K562 (cell line): ENCODE results near the gene BMI1. TPM values are rescaled to one million over a fixed set of nuclear protein-coding genes. Genes with fewer than 3 reads are reported as not detected.
A peak's percentile ranks its signal among the peaks of the same experiment; 100 is the strongest.

Experiments used
- ARID3B ChIP-seq: fragments of 250-450 bp; sonication (Bioruptor Pico); IDR thresholded peaks from 2 replicates; pipeline ENCODE4 v1.4.0; 2020; ENCODE audit warnings: borderline replicate concordance
- CHD1 ChIP-seq: fragments of 200-600 bp; sonication (generic); IDR thresholded peaks from one replicate; pipeline ENCODE4 v1.6.1; 2012; ENCODE audit warnings: mild to moderate bottlenecking, moderate library complexity, low read length, inconsistent platforms
- CUX1 ChIP-seq: fragments of 200-800 bp; sonication (Bioruptor generic); IDR thresholded peaks from 2 replicates; pipeline ENCODE4 v1.6.1; 2016; ENCODE audit warnings: missing genetic modification characterization, missing compliant biosample characterization
- JUND ChIP-seq, 2 experiments: IDR thresholded peaks; 2 replicates in 1 of 2; 3 replicates in 1 of 2; pipeline ENCODE4 v1.6.1; 2011; ENCODE audit warnings: borderline replicate concordance in 2 of 2, low read depth in 2 of 2, low read length in 2 of 2, improper control_type of control experiment in 1 of 2, missing biosample characterization in 1 of 2, missing genetic modification characterization in 1 of 2, missing genetic modification reagents in 1 of 2
- KLF6 ChIP-seq: fragments of 250-450 bp; sonication (Bioruptor Pico); IDR thresholded peaks from 2 replicates; pipeline ENCODE4 v1.4.0; 2020; ENCODE audit warnings: mild to moderate bottlenecking, moderate library complexity, borderline replicate concordance
- MYC ChIP-seq, 2 experiments: fragments of 250-450 bp in 1 of 2; sonication (Bioruptor Pico) in 1 of 2; IDR thresholded peaks; 2 replicates each; pipeline versions ENCODE4 v1.5.1 to v1.6.1; 2012 to 2021; ENCODE audit warnings: low read depth in 2 of 2, borderline replicate concordance in 1 of 2, improper control_type of control experiment in 1 of 2, low read length in 1 of 2, mild to moderate bottlenecking in 1 of 2, moderate library complexity in 1 of 2
- RBFOX2 ChIP-seq: fragments of 200-400 bp; formaldehyde crosslinking; IDR thresholded peaks from 2 replicates; pipeline ENCODE4 v1.6.1; 2017; ENCODE audit warnings: low read depth, mild to moderate bottlenecking, low read length, moderate library complexity
- RNF219 ChIP-seq: fragments of 250-450 bp; sonication (Bioruptor Pico); IDR thresholded peaks from 2 replicates; pipeline ENCODE4 v1.5.0; 2022; ENCODE audit warnings: mild to moderate bottlenecking
- SMARCA4 ChIP-seq: fragments of 450-650 bp; IDR thresholded peaks from 2 replicates; pipeline ENCODE4 v1.6.1; 2016
- ZNF347 ChIP-seq: fragments of 450-650 bp; formaldehyde crosslinking; IDR thresholded peaks from 2 replicates; pipeline ENCODE4 v1.4.0; 2020; ENCODE audit warnings: low read depth, mild to moderate bottlenecking, moderate library complexity
- ZNF592 ChIP-seq: fragments of 450-650 bp; IDR thresholded peaks from 2 replicates; pipeline ENCODE4 v1.6.1; 2017; ENCODE audit warnings: antibody characterized with exemption, mild to moderate bottlenecking
- polyA plus RNA-seq, 8 experiments: library from polyadenylated mRNA; depleted of rRNA in 4 of 8; stranded (reverse) in 5 of 8; unstranded in 3 of 8; fragments of >200 nt; fragmentation: Nextera tagmentation in 2 of 8; fragmentation: Illumina TruSeq in 1 of 8; extraction: Ambion mirVana in 2 of 8; extraction: Trizol in 1 of 8; gene quantifications; 2 replicates each; pipeline versions ENCODE4 v1.2.1 to v1.2.3, GENCODE V29; 2011 to 2014; ENCODE audit warnings: inconsistent platforms in 1 of 8, missing spikeins in 1 of 8
- total RNA-seq, 7 experiments: library from RNA; depleted of rRNA in 6 of 7; stranded (reverse); fragments of >200 nt in 6 of 7; fragmentation: Illumina TruSeq in 2 of 7; extraction: Trizol in 2 of 7; gene quantifications; 2 replicates each; pipeline versions ENCODE4 v1.2.1 to v1.2.3, GENCODE V29; 2011 to 2021; ENCODE audit warnings: low replicate concordance in 1 of 7

The BMI1 gene
- total and polyA plus RNA-seq, 9 of the 15 experiments (the other 6 are each of a cell fraction or from before 2014, with no cell fraction given), result 21.4 to 103 (median 70.8) TPM

GRCh38 chr10:22315455-22316285 lies 5.2 kb upstream of the BMI1 start (continued):
- TF ChIP-seq RBFOX2 (peak; percentile 84), ZNF347 (CRISPR knock-in tag) (no peak), ARID3B (no peak), CHD1 (no peak), KLF6 (CRISPR knock-in tag) (no peak), MYC (IDR thresholded peaks at IDR 0.05; ENCODE audit: low read depth, low read length) (no peak; the same call in 1 of the 2 replicates), MYC (CRISPR knock-in tag; IDR thresholded peaks at IDR 0.05; ENCODE audit: borderline replicate concordance, low read depth) (no peak), JUND (IDR thresholded peaks at IDR 0.05; ENCODE audit: borderline replicate concordance, low read depth, low read length) (no peak), JUND (tag; IDR thresholded peaks at IDR 0.05; ENCODE audit: borderline replicate concordance, low read depth, low read length) (no peak), SMARCA4 (peak; percentile 28; the same call in 1 of the 2 replicates), CUX1 (CRISPR knock-in tag) (no peak), RNF219 (no peak), ZNF592 (no peak)
